NB4 (cell line): ENCODE measurements around the gene NHSL1.

ENCODE experiments used
- POLR2A ChIP-seq: IDR thresholded peaks from 2 replicates; pipeline ENCODE4 v1.6.1; 2011; ENCODE audit warnings: mild to moderate bottlenecking; ENCODE audit not compliant: insufficient read length; ENCODE audit errors: extremely low read depth
- TF ChIP-seq, protein P1 (sequence below): IDR thresholded peaks from one replicate; pipeline ENCODE4 v1.5.1; 2012; ENCODE audit warnings: low read depth, low read length

DNA sequence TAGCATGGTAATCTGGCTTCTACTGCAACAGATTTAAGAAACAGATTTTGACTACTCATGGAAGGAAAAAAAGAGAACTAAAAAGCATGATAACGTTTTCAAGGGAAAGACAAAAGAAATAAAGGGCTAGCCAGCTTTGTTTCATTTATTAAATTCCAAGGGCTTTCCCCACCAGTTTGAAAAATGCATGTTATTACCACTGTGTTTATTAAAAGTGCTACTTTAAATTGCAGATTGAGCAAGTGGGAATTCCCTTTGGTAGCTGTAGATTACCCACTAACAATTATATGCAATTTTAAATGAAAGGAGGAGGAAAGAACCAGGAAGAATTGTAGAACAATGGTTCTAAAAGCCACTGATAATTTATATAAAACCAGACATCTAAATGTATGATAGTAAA is 40.6 kb upstream of the NHSL1 start:
- TF ChIP-seq, protein P1, sequence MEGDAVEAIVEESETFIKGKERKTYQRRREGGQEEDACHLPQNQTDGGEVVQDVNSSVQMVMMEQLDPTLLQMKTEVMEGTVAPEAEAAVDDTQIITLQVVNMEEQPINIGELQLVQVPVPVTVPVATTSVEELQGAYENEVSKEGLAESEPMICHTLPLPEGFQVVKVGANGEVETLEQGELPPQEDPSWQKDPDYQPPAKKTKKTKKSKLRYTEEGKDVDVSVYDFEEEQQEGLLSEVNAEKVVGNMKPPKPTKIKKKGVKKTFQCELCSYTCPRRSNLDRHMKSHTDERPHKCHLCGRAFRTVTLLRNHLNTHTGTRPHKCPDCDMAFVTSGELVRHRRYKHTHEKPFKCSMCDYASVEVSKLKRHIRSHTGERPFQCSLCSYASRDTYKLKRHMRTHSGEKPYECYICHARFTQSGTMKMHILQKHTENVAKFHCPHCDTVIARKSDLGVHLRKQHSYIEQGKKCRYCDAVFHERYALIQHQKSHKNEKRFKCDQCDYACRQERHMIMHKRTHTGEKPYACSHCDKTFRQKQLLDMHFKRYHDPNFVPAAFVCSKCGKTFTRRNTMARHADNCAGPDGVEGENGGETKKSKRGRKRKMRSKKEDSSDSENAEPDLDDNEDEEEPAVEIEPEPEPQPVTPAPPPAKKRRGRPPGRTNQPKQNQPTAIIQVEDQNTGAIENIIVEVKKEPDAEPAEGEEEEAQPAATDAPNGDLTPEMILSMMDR, result no peak
- no peak for TF ChIP-seq POLR2A
